Stimulated activated CD8-positive, alpha-beta memory T cell treated with anti-CD3 and anti-CD28 coated beads, Interleukin-12 subunit alpha, Interleukin-12 subunit beta, amount 100 ng/mL, for 4 hours (primary cell): ENCODE results near the gene PTPN14.

Experiments used
- DNase-seq: peaks from one replicate; pipeline ENCODE4 v3.0.0-alpha.2; 2020; ENCODE audit warnings: low read depth

The PTPN14 gene

DNA sequence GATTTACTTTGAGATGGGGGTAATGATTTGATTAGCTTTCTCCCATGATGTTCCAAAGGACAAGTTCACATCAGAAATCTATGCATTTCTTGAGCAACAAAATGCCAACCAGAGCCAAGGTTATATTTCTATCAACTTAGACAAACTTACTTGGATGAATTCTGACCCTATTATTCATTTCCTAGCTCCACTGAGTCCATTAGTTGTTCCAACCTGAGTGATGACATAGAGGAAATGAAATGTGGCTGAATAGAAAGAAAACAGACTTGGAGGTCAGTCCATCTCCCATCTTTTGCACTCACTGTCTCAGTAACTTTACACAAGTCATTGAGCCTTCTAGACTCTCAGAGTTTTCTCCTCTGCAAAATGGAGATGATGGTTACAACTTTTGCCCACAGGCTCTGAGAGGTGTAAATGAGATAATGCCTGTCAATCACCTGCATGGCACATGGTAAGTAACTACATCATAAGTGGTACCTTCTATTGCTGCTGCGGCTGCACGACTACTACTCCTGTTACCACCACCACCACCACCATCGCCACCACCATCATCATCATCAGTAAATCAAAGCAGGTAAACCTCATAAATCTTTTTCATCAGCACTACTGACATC is 98.2 kb downstream of the PTPN14 start:
- DNase-seq = no peak

- DNase-seq = no peak
Observed at GRCh38 chr1:214452152-214452784, 99.1 kb downstream of the PTPN14 start.

DNA sequence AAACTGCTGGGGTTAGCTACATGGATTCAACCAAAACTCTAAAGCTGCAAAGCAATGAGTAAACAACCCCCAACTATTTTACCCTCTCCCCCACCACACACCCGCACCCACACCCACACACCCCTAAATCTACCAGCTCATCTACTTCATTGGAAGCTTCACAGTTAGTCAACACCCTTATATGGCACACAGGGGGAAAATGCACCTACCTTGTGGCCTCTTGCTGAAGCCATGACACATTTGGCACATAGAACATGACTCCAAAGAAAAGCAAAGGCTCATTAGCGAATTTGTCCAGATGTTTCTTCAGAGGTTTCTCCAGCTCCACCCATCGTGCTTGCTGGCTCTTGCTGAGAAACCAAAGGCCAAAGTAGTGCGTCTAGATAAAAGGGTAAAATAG is 99.8 kb downstream of the PTPN14 start:
- DNase-seq = no peak

GRCh38 chr1:214449371-214449770 is 102.0 kb downstream of the PTPN14 start:
- DNase-seq = no peak

GRCh38 chr1:214448536-214448935 is 102.9 kb downstream of the PTPN14 start:
- no peak for DNase-seq

DNA sequence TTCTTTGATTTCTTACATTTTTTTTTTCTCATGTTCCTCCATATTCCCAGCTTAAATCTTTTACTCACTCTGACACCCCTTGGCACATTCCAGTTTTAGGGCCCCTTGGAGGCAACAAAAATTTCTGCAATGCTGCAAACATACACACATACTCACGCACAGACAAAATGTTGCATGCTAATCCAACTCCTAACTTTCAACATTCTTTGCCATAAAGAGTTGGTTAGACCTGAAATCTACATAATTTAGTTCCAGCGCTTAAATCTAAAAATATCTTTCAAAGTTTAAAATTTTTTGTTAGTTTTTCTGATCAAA is 103.9 kb downstream of the PTPN14 start:
- no peak for DNase-seq

- DNase-seq = no peak
Observed at GRCh38 chr1:214446772-214447556, 104.4 kb downstream of the PTPN14 start.

DNA sequence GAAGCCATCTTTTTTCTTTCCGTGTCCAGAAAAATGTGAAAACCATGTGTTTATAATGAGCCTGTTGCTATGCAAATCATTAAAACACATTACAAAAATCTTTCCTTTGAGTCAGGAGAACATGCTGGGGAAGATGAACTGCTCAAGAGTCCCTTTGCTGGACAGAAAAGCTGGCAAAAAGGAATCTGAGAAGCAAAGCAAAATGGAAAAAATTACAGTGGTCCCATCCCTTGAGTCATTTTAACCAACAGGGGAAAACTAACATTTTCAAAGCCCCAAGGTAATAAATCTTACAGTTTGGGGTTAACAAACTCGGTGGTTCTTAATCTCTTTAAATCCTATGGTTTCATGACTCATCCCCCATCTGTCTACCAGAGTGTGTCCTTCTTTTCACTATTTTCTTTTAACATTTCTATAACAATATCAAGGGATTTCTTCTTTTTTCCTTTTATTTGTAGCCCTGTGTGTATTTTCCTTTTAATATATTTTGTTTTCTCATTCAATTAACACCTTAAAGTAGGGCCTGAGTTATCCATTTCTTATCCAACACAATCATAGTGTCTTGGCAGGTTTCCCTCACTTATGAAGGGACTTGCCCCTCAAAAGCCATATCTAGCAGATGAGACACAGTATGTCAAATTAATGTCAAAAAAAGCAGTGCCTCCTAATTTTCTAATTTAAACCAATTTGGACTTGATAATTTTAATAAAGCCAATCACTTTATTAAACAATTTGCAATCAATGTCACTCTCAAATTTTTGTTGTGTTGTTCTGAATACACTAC is 105.4 kb downstream of the PTPN14 start:
- DNase-seq = no peak

- DNase-seq = no peak
Observed at GRCh38 chr1:214445199-214445598, 106.2 kb downstream of the PTPN14 start.

- DNase-seq = no peak
Observed at GRCh38 chr1:214444182-214444939, 107.0 kb downstream of the PTPN14 start.

- DNase-seq = no peak
Observed at GRCh38 chr1:214441119-214441518, 110.3 kb downstream of the PTPN14 start.

GRCh38 chr1:214440219-214440965 is 111.0 kb downstream of the PTPN14 start:
- no peak for DNase-seq

DNA sequence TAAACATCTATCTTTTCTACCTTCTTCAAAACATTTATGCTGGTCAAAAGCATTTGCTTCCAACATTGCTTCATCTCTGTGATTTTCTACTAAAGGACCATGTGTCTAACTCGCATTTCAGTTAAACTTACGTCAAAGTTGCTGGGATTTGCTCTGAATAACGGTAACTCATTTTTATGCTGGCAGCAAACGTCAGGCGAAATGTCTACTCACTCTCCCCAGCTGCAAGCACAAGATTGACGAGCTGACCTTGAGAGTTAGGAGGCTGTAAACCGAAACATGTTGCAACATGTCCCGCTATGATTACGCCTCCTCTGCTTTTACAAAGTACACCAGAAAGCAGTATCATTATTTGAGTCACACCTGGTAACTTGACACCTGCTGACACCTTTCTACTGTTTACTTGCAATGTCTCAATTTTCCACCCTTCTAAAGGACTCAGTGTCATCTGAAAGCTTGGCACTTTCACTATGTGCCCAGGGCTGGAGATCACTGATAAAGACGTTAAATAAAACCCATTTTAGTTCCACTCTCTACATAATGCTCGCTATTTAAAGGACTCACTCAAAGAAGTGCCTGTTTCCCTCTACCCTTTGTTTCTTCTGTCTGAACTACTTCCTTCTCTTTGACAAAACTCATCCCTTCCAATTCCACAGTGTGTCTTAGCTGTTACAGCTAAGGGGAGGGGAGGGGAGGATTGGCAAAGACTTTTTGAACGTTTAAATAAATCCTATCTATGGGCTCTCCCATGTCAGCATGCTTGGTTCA is 111.9 kb downstream of the PTPN14 start:
- DNase-seq = no peak

DNA sequence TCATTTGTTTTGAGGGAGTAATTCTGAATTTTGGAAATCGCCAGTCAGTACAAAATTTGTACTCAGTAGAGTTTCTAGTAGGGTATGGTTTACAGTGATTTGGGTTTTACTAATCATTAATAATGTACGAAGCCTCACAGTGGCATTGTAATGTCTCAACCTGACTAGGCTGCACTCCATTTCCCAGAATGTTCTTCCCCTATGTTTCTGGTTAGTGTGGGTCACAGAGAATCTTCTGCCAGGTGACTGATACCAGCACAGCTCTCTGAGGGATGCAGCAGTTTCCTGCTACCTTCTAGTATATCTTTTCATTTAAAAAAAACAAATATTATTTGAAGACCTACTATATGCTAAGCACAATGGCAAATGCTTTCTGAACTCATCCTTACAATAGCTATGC is 112.9 kb downstream of the PTPN14 start:
- DNase-seq = no peak

- no peak for DNase-seq
Observed at GRCh38 chr1:214438075-214438474, 113.3 kb downstream of the PTPN14 start.

- no peak for DNase-seq
Observed at GRCh38 chr1:214435867-214436266, 115.5 kb downstream of the PTPN14 start.

DNA sequence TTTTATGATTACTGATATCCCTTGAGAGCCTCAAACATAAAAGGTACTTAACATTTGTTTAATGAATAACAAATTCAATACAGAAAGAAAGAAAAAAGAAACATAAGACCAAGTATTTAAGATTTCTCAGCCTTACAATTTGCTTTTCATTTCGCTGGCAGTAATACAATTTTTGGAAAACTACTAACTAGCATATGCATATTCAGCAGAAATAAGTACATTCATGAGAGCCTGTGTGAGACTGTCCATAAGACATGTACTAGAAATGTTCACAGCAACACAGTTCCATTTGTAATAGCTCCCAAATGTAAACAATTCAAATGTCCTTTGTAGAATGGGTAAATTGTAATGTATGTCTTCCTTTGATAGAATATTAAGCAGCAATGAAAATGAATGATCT is 119.2 kb downstream of the PTPN14 start:
- no peak for DNase-seq

DNA sequence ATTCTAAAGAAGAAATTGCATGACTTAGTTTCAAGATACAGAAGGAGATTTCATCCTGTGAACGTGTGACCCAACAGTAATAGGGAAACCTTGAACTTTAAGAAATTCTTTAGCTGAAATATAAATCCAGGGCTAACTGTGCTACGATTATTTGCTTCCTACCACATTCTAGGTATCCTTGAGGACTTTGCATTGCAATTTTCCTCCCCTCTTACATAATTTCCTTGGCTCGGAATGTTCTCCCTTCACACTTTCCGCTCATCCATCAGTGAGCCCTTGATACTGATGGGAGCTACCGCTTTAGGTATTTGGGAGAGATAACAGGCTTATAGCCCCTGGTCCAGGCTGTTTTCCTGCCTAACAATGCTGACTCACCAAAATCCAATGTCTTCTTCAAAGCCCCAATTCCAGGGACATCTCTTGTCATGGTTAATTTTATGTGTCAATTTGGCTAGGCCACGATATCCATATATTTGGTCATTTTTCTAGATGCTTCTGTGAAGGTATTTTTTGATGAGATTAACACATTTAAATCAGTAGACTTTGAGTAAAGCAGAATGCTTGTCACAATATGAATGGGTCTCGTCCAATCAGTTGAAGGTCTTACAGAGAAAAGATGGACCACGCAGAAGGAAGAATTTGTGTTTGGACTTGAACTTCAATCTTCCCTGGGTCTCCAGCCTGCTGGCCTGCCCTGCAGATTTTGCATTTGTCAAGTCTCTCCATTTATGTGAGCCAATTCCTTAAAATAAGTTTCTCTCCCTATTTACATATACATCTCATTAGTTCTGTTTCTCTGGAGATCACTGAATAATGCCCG is 121.2 kb downstream of the PTPN14 start:
- no peak for DNase-seq

GRCh38 chr1:214427871-214428277 is 123.5 kb downstream of the PTPN14 start:
- DNase-seq = peak; percentile 15

DNA sequence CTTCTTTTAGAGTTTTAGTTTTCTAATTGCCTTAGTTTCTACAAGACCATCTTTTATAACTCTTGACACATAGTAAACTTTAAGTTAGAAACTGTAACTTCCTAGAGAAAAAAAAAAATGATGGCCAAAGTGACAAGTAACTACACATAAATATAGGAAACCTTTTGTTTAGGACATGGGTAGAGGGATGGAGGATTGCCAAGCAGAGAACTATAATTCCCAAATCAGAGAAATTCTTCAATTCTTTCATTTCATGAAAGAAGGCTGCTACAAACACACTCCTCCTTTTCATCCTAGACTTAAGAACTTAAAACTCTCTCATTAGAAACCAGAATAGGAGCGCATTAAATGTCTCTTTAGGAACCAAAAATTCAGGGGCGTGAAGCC is 125.0 kb downstream of the PTPN14 start:
- no peak for DNase-seq
